Neural progenitor cell (in vitro differentiated cells): ENCODE measurements around the gene SRPK3.

ENCODE experiments used
- CTCF ChIP-seq: fragments of 200-600 bp; sonication (generic); IDR thresholded peaks from 2 replicates; pipeline ENCODE4 v1.5.1; 2017; ENCODE audit warnings: antibody characterized with exemption, mild to moderate bottlenecking
- EZH2 ChIP-seq: fragments of 200-600 bp; sonication (generic); IDR thresholded peaks from 2 replicates; pipeline ENCODE4 v1.6.1; 2017; ENCODE audit warnings: antibody characterized with exemption, mild to moderate bottlenecking, moderate library complexity

GRCh38 chrX:153740631-153741222 lies 40.1 kb upstream of the SRPK3 start:
- TF ChIP-seq EZH2 (no peak), CTCF (no peak)
